GM10266 (cell line): ENCODE data around the gene FHIP2A.

Experiments
- DNase-seq: peaks from one replicate; pipeline ENCODE4 v3.0.0; 2012; ENCODE audit errors: extremely low spot score
- TF ChIP-seq, protein P1 (sequence below): IDR thresholded peaks from 2 replicates; pipeline ENCODE4 v1.5.1; 2012; ENCODE audit warnings: mild to moderate bottlenecking, low read depth; ENCODE audit not compliant: control insufficient read depth, insufficient read depth; ENCODE audit errors: missing control alignments

Gene FHIP2A

GRCh38 chr10:114857922-114858629 lies 36.5 kb downstream of the FHIP2A start:
- DNase-seq: no peak
- TF ChIP-seq, protein P1, sequence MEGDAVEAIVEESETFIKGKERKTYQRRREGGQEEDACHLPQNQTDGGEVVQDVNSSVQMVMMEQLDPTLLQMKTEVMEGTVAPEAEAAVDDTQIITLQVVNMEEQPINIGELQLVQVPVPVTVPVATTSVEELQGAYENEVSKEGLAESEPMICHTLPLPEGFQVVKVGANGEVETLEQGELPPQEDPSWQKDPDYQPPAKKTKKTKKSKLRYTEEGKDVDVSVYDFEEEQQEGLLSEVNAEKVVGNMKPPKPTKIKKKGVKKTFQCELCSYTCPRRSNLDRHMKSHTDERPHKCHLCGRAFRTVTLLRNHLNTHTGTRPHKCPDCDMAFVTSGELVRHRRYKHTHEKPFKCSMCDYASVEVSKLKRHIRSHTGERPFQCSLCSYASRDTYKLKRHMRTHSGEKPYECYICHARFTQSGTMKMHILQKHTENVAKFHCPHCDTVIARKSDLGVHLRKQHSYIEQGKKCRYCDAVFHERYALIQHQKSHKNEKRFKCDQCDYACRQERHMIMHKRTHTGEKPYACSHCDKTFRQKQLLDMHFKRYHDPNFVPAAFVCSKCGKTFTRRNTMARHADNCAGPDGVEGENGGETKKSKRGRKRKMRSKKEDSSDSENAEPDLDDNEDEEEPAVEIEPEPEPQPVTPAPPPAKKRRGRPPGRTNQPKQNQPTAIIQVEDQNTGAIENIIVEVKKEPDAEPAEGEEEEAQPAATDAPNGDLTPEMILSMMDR: no peak

GRCh38 chr10:114859222-114859621 lies 37.6 kb downstream of the FHIP2A start:
- DNase-seq: no peak

DNA sequence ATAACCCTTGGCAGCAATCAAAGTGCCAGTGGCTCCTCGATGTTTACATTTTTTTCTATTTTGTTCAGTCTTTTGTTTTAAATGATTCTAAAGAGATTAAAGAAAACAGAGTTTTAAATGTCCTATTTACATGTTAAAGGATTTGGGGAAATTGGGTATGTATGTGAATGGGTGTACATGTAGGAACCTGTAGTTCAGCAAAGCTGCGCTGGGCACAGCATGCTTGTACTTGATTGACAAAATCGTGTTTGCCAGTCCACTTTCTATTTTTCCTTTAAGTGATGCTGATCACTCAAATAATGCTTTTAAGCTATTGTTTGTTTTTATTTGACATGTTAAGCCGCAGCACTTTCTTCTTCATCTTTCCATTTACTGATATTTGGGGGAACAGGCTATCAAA lies 40.9 kb downstream of the FHIP2A start:
- DNase-seq: no peak
- TF ChIP-seq, protein P1: no peak

More at GRCh38 chr10:114859222-114859621, 37.6 kb downstream of the FHIP2A start:
- TF ChIP-seq, protein P1: no peak

GRCh38 chr10:114867365-114867764 lies 45.8 kb downstream of the FHIP2A start:
- no peak for DNase-seq
- TF ChIP-seq, protein P1: no peak

- DNase-seq: no peak
- TF ChIP-seq, protein P1: no peak
Measured at GRCh38 chr10:114868870-114869519, 47.4 kb downstream of the FHIP2A start.

- no peak for DNase-seq
- TF ChIP-seq, protein P1: no peak
Measured at GRCh38 chr10:114869520-114869892, 47.9 kb downstream of the FHIP2A start.

GRCh38 chr10:114870486-114870885 lies 48.9 kb downstream of the FHIP2A start:
- TF ChIP-seq, protein P1: no peak
- no peak for DNase-seq
